Memory B cell (primary cell): ENCODE results near the gene CAMK1D.
A peak's percentile ranks its signal among the peaks of the same experiment; 100 is the strongest.

Experiments
- ATAC-seq: fragments of 150-1000 bp; cut with Tn5 transposase; 2 replicates; pipeline ENCODE4 v1.10.0; 2021; ENCODE audit warnings: low read depth, mild to moderate bottlenecking, moderate library complexity
- DNase-seq, 2 donors: peaks; one replicate each; pipeline ENCODE4 v3.0.0; 2022; ENCODE audit warnings: low spot score in 2 of 2
- H3K27ac Mint-ChIP-seq: one replicate; pipeline ENCODE4 v1.8.0; 2022; ENCODE audit warnings: mild to moderate bottlenecking, moderate library complexity, mixed read lengths
- H3K27me3 Mint-ChIP-seq: one replicate; pipeline ENCODE4 v1.8.0; 2022; ENCODE audit warnings: mixed read lengths
- H3K36me3 Mint-ChIP-seq: one replicate; pipeline ENCODE4 v1.8.0; 2022; ENCODE audit warnings: mild to moderate bottlenecking, mixed read lengths
- H3K4me1 Mint-ChIP-seq: one replicate; pipeline ENCODE4 v1.8.0; 2022; ENCODE audit warnings: mixed read lengths
- H3K4me3 Mint-ChIP-seq: one replicate; pipeline ENCODE4 v1.8.0; 2022; ENCODE audit warnings: mild to moderate bottlenecking, moderate library complexity, mixed read lengths
- H3K9me3 Mint-ChIP-seq: one replicate; pipeline ENCODE4 v1.8.0; 2022; ENCODE audit warnings: mixed read lengths

CAMK1D gene

GRCh38 chr10:12586741-12587140 lies 237.4 kb downstream of the CAMK1D start:
- H3K36me3 Mint-ChIP-seq, result peaks cover 19% of the 10 kb centered on the region
- no peak for ATAC-seq
- no peak overlapping the region for H3K27ac Mint-ChIP-seq
- no peaks in the 10 kb centered on the region for H3K27me3 Mint-ChIP-seq
- H3K9me3 Mint-ChIP-seq, result no peaks in the 10 kb centered on the region
- no peak overlapping the region for H3K4me3 Mint-ChIP-seq
- peaks cover 34% of the 10 kb centered on the region for H3K4me1 Mint-ChIP-seq
- no peak for DNase-seq

GRCh38 chr10:12587451-12587888 lies 238.1 kb downstream of the CAMK1D start:
- no peak overlapping the region for H3K4me3 Mint-ChIP-seq
- no peak for DNase-seq
- peak overlapping the region; percentile 51 for H3K27ac Mint-ChIP-seq
- H3K9me3 Mint-ChIP-seq, result no peaks in the 10 kb centered on the region
- no peak for ATAC-seq
- H3K4me1 Mint-ChIP-seq, result peaks cover 33% of the 10 kb centered on the region
- H3K27me3 Mint-ChIP-seq, result no peaks in the 10 kb centered on the region
- peaks cover 19% of the 10 kb centered on the region for H3K36me3 Mint-ChIP-seq

- Mint-ChIP-seq H3K9me3 (no peaks in the 10 kb centered on the region), H3K27me3 (no peaks in the 10 kb centered on the region), H3K4me1 (peaks cover 34% of the 10 kb centered on the region), H3K27ac (peak overlapping the region; percentile 51), H3K4me3 (peak overlapping the region; percentile 68), H3K36me3 (peaks cover 17% of the 10 kb centered on the region)
- DNase-seq, result no peak
- ATAC-seq, result no peak
Measured at GRCh38 chr10:12588091-12588860, 238.9 kb downstream of the CAMK1D start.

- Mint-ChIP-seq H3K4me3 (no peak overlapping the region), H3K27ac (no peak overlapping the region)
Measured at GRCh38 chr10:12589291-12589690, 239.9 kb downstream of the CAMK1D start.

GRCh38 chr10:12589791-12590190 lies 240.4 kb downstream of the CAMK1D start:
- DNase-seq (no peak), ATAC-seq (no peak)
- Mint-ChIP-seq H3K27ac (peak overlapping the region; percentile 28), H3K9me3 (no peaks in the 10 kb centered on the region), H3K36me3 (peaks cover 17% of the 10 kb centered on the region), H3K4me1 (peaks cover 45% of the 10 kb centered on the region), H3K4me3 (no peak overlapping the region), H3K27me3 (no peaks in the 10 kb centered on the region)

More at GRCh38 chr10:12589291-12589690, 239.9 kb downstream of the CAMK1D start:
- Mint-ChIP-seq H3K4me1 (peaks cover 40% of the 10 kb centered on the region), H3K27me3 (no peaks in the 10 kb centered on the region), H3K36me3 (peaks cover 16% of the 10 kb centered on the region), H3K9me3 (no peaks in the 10 kb centered on the region)
- DNase-seq, result no peak
- no peak for ATAC-seq

GRCh38 chr10:12590675-12591659 lies 241.6 kb downstream of the CAMK1D start:
- Mint-ChIP-seq H3K36me3 (peaks cover 19% of the 10 kb centered on the region), H3K27me3 (no peaks in the 10 kb centered on the region), H3K4me1 (peaks cover 52% of the 10 kb centered on the region), H3K4me3 (no peak overlapping the region), H3K27ac (peak overlapping the region; percentile 60), H3K9me3 (no peaks in the 10 kb centered on the region)
- ATAC-seq, result no peak
- no peak for DNase-seq

GRCh38 chr10:12592967-12593366 lies 243.6 kb downstream of the CAMK1D start:
- H3K27me3 Mint-ChIP-seq, result no peaks in the 10 kb centered on the region
- H3K4me1 Mint-ChIP-seq, result peaks cover 50% of the 10 kb centered on the region
- peaks cover 21% of the 10 kb centered on the region for H3K36me3 Mint-ChIP-seq
- H3K27ac Mint-ChIP-seq, result peak overlapping the region; percentile 54
- H3K9me3 Mint-ChIP-seq, result no peaks in the 10 kb centered on the region
- DNase-seq (no peak), ATAC-seq (no peak)
- H3K4me3 Mint-ChIP-seq, result no peak overlapping the region

GRCh38 chr10:12594448-12594944 lies 245.1 kb downstream of the CAMK1D start:
- H3K27me3 Mint-ChIP-seq, result no peaks in the 10 kb centered on the region
- peak overlapping the region; percentile 54 for H3K27ac Mint-ChIP-seq
- no peak overlapping the region for H3K4me3 Mint-ChIP-seq
- DNase-seq (no peak), ATAC-seq (peak; percentile 81)
- H3K4me1 Mint-ChIP-seq, result peaks cover 46% of the 10 kb centered on the region
- H3K9me3 Mint-ChIP-seq, result no peaks in the 10 kb centered on the region
- H3K36me3 Mint-ChIP-seq, result peaks cover 26% of the 10 kb centered on the region

GRCh38 chr10:12595936-12596576 lies 246.7 kb downstream of the CAMK1D start:
- H3K36me3 Mint-ChIP-seq, result peaks cover 32% of the 10 kb centered on the region
- H3K27me3 Mint-ChIP-seq, result no peaks in the 10 kb centered on the region
- no peak for ATAC-seq
- H3K4me1 Mint-ChIP-seq, result peaks cover 47% of the 10 kb centered on the region
- H3K27ac Mint-ChIP-seq, result peak overlapping the region; percentile 86
- no peaks in the 10 kb centered on the region for H3K9me3 Mint-ChIP-seq
- no peak overlapping the region for H3K4me3 Mint-ChIP-seq
- no peak for DNase-seq

- Mint-ChIP-seq H3K27ac (no peak overlapping the region), H3K4me1 (peaks cover 40% of the 10 kb centered on the region), H3K27me3 (no peaks in the 10 kb centered on the region)
Measured at GRCh38 chr10:12597176-12597575, 247.8 kb downstream of the CAMK1D start.

GRCh38 chr10:12597788-12598765 lies 248.7 kb downstream of the CAMK1D start:
- H3K27me3 Mint-ChIP-seq, result no peaks in the 10 kb centered on the region
- peaks cover 38% of the 10 kb centered on the region for H3K4me1 Mint-ChIP-seq
- H3K27ac Mint-ChIP-seq, result no peak overlapping the region
- no peaks in the 10 kb centered on the region for H3K9me3 Mint-ChIP-seq
- no peak for DNase-seq
- peaks cover 28% of the 10 kb centered on the region for H3K36me3 Mint-ChIP-seq
- ATAC-seq, result no peak
- no peak overlapping the region for H3K4me3 Mint-ChIP-seq

More at GRCh38 chr10:12597176-12597575, 247.8 kb downstream of the CAMK1D start:
- DNase-seq, result no peak
- no peak for ATAC-seq
- H3K4me3 Mint-ChIP-seq, result no peak overlapping the region
- H3K9me3 Mint-ChIP-seq, result no peaks in the 10 kb centered on the region
- peaks cover 29% of the 10 kb centered on the region for H3K36me3 Mint-ChIP-seq

GRCh38 chr10:12600652-12601051 lies 251.3 kb downstream of the CAMK1D start:
- Mint-ChIP-seq H3K27ac (no peak overlapping the region), H3K4me3 (no peak overlapping the region), H3K9me3 (no peaks in the 10 kb centered on the region), H3K4me1 (peaks cover 36% of the 10 kb centered on the region), H3K27me3 (no peaks in the 10 kb centered on the region), H3K36me3 (peaks cover 22% of the 10 kb centered on the region)
- DNase-seq, result no peak
- ATAC-seq, result no peak

- no peak for DNase-seq
- Mint-ChIP-seq H3K27ac (peak overlapping the region; percentile 67), H3K4me1 (peaks cover 39% of the 10 kb centered on the region), H3K9me3 (no peaks in the 10 kb centered on the region), H3K4me3 (no peak overlapping the region), H3K27me3 (no peaks in the 10 kb centered on the region), H3K36me3 (peaks cover 20% of the 10 kb centered on the region)
- no peak for ATAC-seq
Measured at GRCh38 chr10:12602521-12602920, 253.2 kb downstream of the CAMK1D start.
